Spleen (tissue), 11 donors: ENCODE measurements around the gene GUCA2A. TPM values are rescaled to one million over a fixed set of nuclear protein-coding genes. Genes with fewer than 3 reads are reported as not detected.

ENCODE experiments used
- DNase-seq: peaks from one replicate; pipeline ENCODE4 v3.0.0-alpha.2; 2020
- H3K27ac ChIP-seq, 8 donors: fragments of 200-600 bp; sonication (generic) in 7 of 8; 1 replicate in 4 of 8; 2 replicates in 4 of 8; pipeline versions ENCODE4 v1.5.0 to v1.8.0; 2016 to 2021; ENCODE audit warnings: inconsistent platforms in 4 of 8, mild to moderate bottlenecking in 4 of 8, moderate library complexity in 1 of 8
- H3K27me3 ChIP-seq, 7 donors: fragments of 200-600 bp; sonication (generic) in 6 of 7; replicated peaks in 1 of 7; 1 replicate in 4 of 7; 2 replicates in 3 of 7; pipeline versions ENCODE4 v1.5.0 to v1.8.0; 2016 to 2021; ENCODE audit warnings: inconsistent platforms in 3 of 7, mild to moderate bottlenecking in 1 of 7
- H3K36me3 ChIP-seq, 6 donors: fragments of 200-600 bp; sonication (generic) in 5 of 6; 1 replicate in 4 of 6; 2 replicates in 2 of 6; pipeline versions ENCODE4 v1.5.0 to v1.8.0; 2016 to 2021; ENCODE audit warnings: inconsistent platforms in 2 of 6
- H3K4me1 ChIP-seq, 6 donors: fragments of 200-600 bp; sonication (generic) in 5 of 6; 1 replicate in 3 of 6; 2 replicates in 3 of 6; pipeline versions ENCODE4 v1.5.0 to v1.8.0; 2016 to 2021; ENCODE audit warnings: inconsistent platforms in 3 of 6
- H3K4me3 ChIP-seq, 8 donors: fragments of 200-600 bp; sonication (generic) in 7 of 8; 1 replicate in 4 of 8; 2 replicates in 4 of 8; pipeline versions ENCODE4 v1.5.0 to v1.8.0; 2016 to 2021; ENCODE audit warnings: inconsistent platforms in 4 of 8, mild to moderate bottlenecking in 4 of 8, moderate library complexity in 2 of 8
- H3K9me3 ChIP-seq, 8 donors: fragments of 200-600 bp; sonication (generic) in 7 of 8; 1 replicate in 4 of 8; 2 replicates in 4 of 8; pipeline versions ENCODE4 v1.5.0 to v1.8.0; 2016 to 2021; ENCODE audit warnings: inconsistent platforms in 4 of 8
- CTCF ChIP-seq, 11 experiments: fragments of 200-600 bp in 7 of 11; fragments of 450-650 bp in 4 of 11; sonication (generic) in 4 of 11; IDR thresholded peaks in 8 of 11; conservative IDR thresholded peaks in 3 of 11; 1 replicate in 7 of 11; 2 replicates in 4 of 11; pipeline versions ENCODE4 v1.4.0 to v1.8.0; 2016 to 2021; ENCODE audit warnings: antibody characterized with exemption in 11 of 11, inconsistent platforms in 4 of 11, mild to moderate bottlenecking in 1 of 11
- POLR2A ChIP-seq, 3 donors: fragments of 450-650 bp; IDR thresholded peaks; one replicate each; pipeline ENCODE4 v1.5.1; 2017; ENCODE audit warnings: antibody characterized with exemption in 3 of 3, mild to moderate bottlenecking in 1 of 3
- POLR2AphosphoS5 ChIP-seq, 3 donors: sonication (generic); formaldehyde crosslinking; IDR thresholded peaks; one replicate each; pipeline ENCODE4 v1.5.1; 2017; ENCODE audit warnings: antibody characterized with exemption in 3 of 3
- WGBS, 5 donors: extraction: QIAGEN DNeasy Blood & Tissue Kit in 3 of 5; methylation state at CpG; one replicate each; pipeline versions ENCODE4 v1.1.5 to v1.1.7; 2013 to 2018; 5-methylcytosine and 5-hydroxymethylcytosine counted together
- intact Hi-C: fragments of 100-400 bp; cut with DNase I; formaldehyde crosslinking; loops from one replicate; pipeline ENCODE4 v1.15.0; 2023; ENCODE audit warnings: low total_unique reads
- polyA plus RNA-seq, 3 donors: library from polyadenylated mRNA; stranded (reverse); fragments of 200-250 nt; gene quantifications; one replicate each; pipeline ENCODE4 v1.2.1, GENCODE V29; 2013
- total RNA-seq, 7 donors: library from RNA; depleted of rRNA in 3 of 7; stranded (reverse); fragments of >200 nt in 3 of 7; fragmentation: NEBNext Ultra II Directional in 4 of 7; extraction: Animal tissue kit (Norgen Biotek cat#: 25700) in 4 of 7; gene quantifications; one replicate each; pipeline versions ENCODE4 v1.1.0 to v1.2.1, GENCODE V29; 2016 to 2021
- donor health status: healthy with polysubstance abuse.
- donor health status: DM: no; HTN: no; CAD: no; lungs with moderate emphysema.
- donor health status: DM: no; HTN: no; CAD: no.
- donor health status: Bipolar disorder and iron deficiency.
- donor health status: healthy.
- donor health status: DM: no; HTN: no; CAD: no.
- donor health status: DM: yes; HTN: yes; CAD: no.

Gene GUCA2A
- total and polyA plus RNA-seq, 10 donors, result not detected

DNA sequence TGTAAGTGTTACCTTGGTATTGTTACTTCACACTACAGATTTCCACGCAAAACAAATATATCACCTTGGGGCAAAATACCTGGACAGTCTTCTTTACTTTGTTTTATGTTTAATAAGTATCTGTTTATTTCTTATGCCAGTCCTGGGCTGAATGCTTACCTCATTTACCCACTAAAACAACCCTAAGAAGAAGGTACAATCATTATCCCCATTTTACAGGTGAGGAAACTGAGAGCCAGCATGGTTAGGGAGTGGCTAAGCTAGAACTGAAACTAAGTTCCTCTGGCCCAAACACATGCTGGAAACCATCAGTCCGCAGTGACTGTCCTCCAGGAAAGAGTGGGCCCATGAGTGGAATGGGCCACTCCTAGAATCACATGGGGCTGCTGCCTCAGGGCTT lies 24.4 kb downstream of the GUCA2A start:
- no peak overlapping the region for H3K27ac ChIP-seq
- intact Hi-C loops, result loop anchor here (10.0 kb wide), 1 partner anchor 565 kb away; no protein-coding TSS in a partner anchor
- peaks cover 0 to 36% (median 0%) of the 10 kb centered on the region in 7 donors for H3K27me3 ChIP-seq
- no peak for DNase-seq
- H3K4me3 ChIP-seq, result no peak overlapping the region
- no peaks in the 10 kb centered on the region for H3K9me3 ChIP-seq
- 87 to 98% (median 95%) methylated on average over 2 of the region's 2 CpGs for WGBS, 5 donors
- peaks cover 0 to 10% (median 0%) of the 10 kb centered on the region in 6 donors for H3K4me1 ChIP-seq
- no peaks in the 10 kb centered on the region for H3K36me3 ChIP-seq
- TF ChIP-seq POLR2AphosphoS5 (IDR thresholded peaks at IDR 0.05), result no peak
- no peak for TF ChIP-seq CTCF (IDR thresholded peaks at IDR 0.05 in 8 of 11, conservative IDR thresholded peaks at IDR 0.05 in 3 of 11)
- no peak for TF ChIP-seq POLR2A (IDR thresholded peaks at IDR 0.05)

GRCh38 chr1:42139444-42139843 lies 25.1 kb downstream of the GUCA2A start:
- Histone ChIP-seq H3K27me3 (peaks cover 0 to 28% (median 0%) of the 10 kb centered on the region in 7 donors), H3K36me3 (no peaks in the 10 kb centered on the region), H3K4me1 (peaks cover 0 to 9% (median 0%) of the 10 kb centered on the region in 6 donors), H3K9me3 (no peaks in the 10 kb centered on the region), H3K27ac (no peak overlapping the region), H3K4me3 (no peak overlapping the region)
- no peak for TF ChIP-seq CTCF (IDR thresholded peaks at IDR 0.05 in 8 of 11, conservative IDR thresholded peaks at IDR 0.05 in 3 of 11)
- no peak for TF ChIP-seq POLR2AphosphoS5 (IDR thresholded peaks at IDR 0.05)
- TF ChIP-seq POLR2A (IDR thresholded peaks at IDR 0.05), result no peak
- DNase-seq, result no peak
- intact Hi-C loops, result no loop called here
- 93 to 96% (median 94%) methylated on average over 3 of the region's 3 CpGs for WGBS, 5 donors

DNA sequence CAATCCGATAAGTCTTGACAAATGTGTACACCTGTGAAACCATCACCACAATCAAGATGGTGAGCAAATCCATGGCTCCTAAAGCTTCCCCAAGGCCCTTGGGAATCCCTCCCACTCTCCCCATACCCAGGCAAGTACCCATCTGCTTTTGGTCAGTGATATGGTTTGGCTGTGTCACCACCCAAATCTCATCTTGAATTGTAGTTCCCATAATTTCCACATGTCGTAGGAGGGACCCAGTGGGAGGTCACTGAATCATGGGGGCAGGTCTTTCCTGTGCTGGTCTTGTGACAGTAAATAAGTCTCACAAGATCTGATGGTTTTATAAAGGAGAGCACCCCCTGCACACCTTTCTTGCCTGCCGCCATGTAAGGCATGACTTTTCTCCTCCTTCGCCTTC lies 26.0 kb downstream of the GUCA2A start:
- Histone ChIP-seq H3K27ac (no peak overlapping the region), H3K27me3 (peaks cover 0 to 22% (median 0%) of the 10 kb centered on the region in 7 donors), H3K4me1 (peaks cover 0 to 7% (median 0%) of the 10 kb centered on the region in 6 donors), H3K9me3 (no peaks in the 10 kb centered on the region), H3K4me3 (no peak overlapping the region), H3K36me3 (no peaks in the 10 kb centered on the region)
- WGBS, 5 donors, result 88 to 98% (median 95%) methylated on average over 4 of the region's 4 CpGs
- TF ChIP-seq POLR2AphosphoS5 (IDR thresholded peaks at IDR 0.05) (no peak), POLR2A (IDR thresholded peaks at IDR 0.05) (no peak), CTCF (IDR thresholded peaks at IDR 0.05 in 8 of 11, conservative IDR thresholded peaks at IDR 0.05 in 3 of 11) (no peak)
- intact Hi-C loops, result no loop called here
- DNase-seq, result no peak

DNA sequence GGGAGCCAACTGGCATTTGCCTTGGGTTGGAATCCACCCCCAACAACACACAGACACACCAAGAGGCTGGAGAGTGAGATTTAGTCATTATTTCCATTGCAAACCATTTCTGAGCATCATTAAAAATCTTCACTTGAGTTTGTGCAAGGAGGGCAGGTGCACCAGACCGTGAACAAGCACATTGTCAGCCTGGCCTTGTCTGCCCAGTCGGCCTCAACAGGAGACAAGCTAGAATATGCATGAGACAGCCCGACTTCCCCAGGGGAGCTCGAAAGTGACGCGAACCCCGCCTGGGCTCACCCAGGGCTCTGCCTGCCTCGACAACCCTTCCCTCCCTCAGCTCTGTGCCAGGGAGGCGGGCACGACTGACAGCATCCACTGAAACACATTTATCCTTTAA lies 26.8 kb downstream of the GUCA2A start:
- Histone ChIP-seq H3K9me3 (no peaks in the 10 kb centered on the region), H3K27ac (no peak overlapping the region), H3K36me3 (no peaks in the 10 kb centered on the region), H3K4me1 (no peaks in the 10 kb centered on the region), H3K4me3 (no peak overlapping the region), H3K27me3 (peaks cover 0 to 14% (median 0%) of the 10 kb centered on the region in 7 donors)
- DNase-seq, result no peak
- TF ChIP-seq CTCF (IDR thresholded peaks at IDR 0.05 in 8 of 11, conservative IDR thresholded peaks at IDR 0.05 in 3 of 11) (no peak), POLR2A (IDR thresholded peaks at IDR 0.05) (no peak), POLR2AphosphoS5 (IDR thresholded peaks at IDR 0.05) (no peak)
- intact Hi-C loops, result no loop called here
- WGBS, 5 donors, result 79 to 86% (median 82%) methylated on average over 10 of the region's 10 CpGs
